SH-SY5Y (cell line): ENCODE measurements around the gene PHB1.

Experiments
- GATA2 ChIP-seq: IDR thresholded peaks from 2 replicates; pipeline ENCODE4 v1.6.1; 2011; ENCODE audit warnings: mild to moderate bottlenecking, low read depth, low read length
- GATA3 ChIP-seq: IDR thresholded peaks from 2 replicates; pipeline ENCODE4 v1.6.1; 2011; ENCODE audit warnings: low read depth, mild to moderate bottlenecking, low read length, moderate library complexity

GRCh38 chr17:49404906-49405305, 9.8 kb downstream of the PHB1 start:
- TF ChIP-seq GATA2 (no peak), GATA3 (no peak)
